NCI-H345 treated with DMSO at 0.1 percent for 48 hours (cell line): ENCODE data around the gene NSL1.
"Not testable (repeated sequence)": the region's sequence is repeated elsewhere in the genome, so short reads cannot be mapped to it uniquely, and the experiment has no call there.

ENCODE experiments used
- DNase-seq: peaks from one replicate; lab custom pipeline; 2025; ENCODE audit not compliant: unreplicated experiment; lab: John Stamatoyannopoulos, UW

NSL1 gene, protein sequence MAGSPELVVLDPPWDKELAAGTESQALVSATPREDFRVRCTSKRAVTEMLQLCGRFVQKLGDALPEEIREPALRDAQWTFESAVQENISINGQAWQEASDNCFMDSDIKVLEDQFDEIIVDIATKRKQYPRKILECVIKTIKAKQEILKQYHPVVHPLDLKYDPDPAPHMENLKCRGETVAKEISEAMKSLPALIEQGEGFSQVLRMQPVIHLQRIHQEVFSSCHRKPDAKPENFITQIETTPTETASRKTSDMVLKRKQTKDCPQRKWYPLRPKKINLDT

GRCh38 chr1:212791676-212792395 is at the start of gene NSL1, which contains the start of gene TATDN3:
TSS of gene NSL1 (minus strand) at chr1:212791777. CDS start at chr1:212791763, 14 bp downstream.
TSS of gene TATDN3 (plus strand) at chr1:212791894. CDS start at chr1:212791922, 28 bp downstream.
- DNase-seq: peak; percentile 78

- DNase-seq: no peak
These were observed 46.6 kb upstream of the NSL1 start for GRCh38 chr1:212838145-212838544.

- not testable (repeated sequence) for DNase-seq
These were observed 41.9 kb upstream of the NSL1 start for GRCh38 chr1:212833211-212834207.

GRCh38 chr1:212828395-212828794 is 36.8 kb upstream of the NSL1 start:
- no peak for DNase-seq

GRCh38 chr1:212827831-212828278 is 36.3 kb upstream of the NSL1 start:
- no peak for DNase-seq

DNA sequence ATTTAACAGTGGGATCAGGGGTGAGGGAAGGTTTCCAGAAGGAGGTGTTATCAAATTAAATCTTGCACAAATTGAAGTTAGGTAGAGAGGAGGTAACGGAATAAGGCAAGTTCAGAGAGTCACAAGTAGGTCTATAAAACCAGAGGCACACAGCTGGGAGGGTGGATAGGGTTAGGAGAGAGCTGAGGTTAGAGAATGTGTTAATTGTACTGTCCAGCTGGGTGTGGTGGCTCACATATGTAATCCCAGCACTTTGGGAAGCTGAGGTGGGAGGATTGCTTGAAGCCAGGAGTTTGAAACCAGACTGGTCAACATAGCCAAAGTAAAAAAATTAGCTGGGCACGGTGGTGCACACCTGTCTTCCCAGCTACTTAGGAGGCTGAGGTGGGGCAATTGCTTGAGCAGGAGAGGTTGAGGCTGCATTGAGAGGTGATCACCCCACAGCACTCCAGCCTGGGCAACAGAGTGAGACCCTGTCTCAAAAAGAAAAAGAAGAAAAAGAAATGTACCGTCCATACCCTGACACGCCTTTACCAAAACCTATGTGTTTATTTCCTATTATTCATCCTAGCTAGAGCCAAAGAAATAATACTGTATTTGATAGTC is 35.7 kb upstream of the NSL1 start:
- DNase-seq: no peak

GRCh38 chr1:212825798-212826452 is 34.3 kb upstream of the NSL1 start:
- no peak for DNase-seq

GRCh38 chr1:212824201-212824600 is 32.6 kb upstream of the NSL1 start:
- no peak for DNase-seq

GRCh38 chr1:212822956-212823355 is 31.4 kb upstream of the NSL1 start:
- DNase-seq: no peak

DNA sequence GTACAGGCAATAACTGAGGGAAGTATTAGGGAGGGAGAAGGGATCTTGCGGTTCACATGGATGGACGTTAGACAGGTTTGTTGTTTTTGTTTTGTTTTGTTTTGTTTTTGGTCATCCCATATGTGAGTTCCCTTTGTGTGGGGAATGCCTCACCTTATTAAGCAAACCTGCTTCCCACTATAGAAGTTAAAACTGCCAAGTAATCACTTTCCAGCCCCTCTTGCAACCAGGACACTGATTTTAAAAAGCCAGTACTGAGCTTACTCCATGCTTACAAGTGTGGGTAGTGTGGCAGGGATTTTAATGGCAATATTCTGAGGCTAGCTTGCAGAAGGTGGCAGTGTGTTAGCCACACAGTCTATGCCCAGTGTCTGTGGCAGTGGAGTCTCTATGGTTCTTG is 29.4 kb upstream of the NSL1 start:
- no peak for DNase-seq

GRCh38 chr1:212819726-212820125 is 28.1 kb upstream of the NSL1 start:
- DNase-seq: no peak

GRCh38 chr1:212816567-212817278 is 25.1 kb upstream of the NSL1 start:
- DNase-seq: no peak

DNA sequence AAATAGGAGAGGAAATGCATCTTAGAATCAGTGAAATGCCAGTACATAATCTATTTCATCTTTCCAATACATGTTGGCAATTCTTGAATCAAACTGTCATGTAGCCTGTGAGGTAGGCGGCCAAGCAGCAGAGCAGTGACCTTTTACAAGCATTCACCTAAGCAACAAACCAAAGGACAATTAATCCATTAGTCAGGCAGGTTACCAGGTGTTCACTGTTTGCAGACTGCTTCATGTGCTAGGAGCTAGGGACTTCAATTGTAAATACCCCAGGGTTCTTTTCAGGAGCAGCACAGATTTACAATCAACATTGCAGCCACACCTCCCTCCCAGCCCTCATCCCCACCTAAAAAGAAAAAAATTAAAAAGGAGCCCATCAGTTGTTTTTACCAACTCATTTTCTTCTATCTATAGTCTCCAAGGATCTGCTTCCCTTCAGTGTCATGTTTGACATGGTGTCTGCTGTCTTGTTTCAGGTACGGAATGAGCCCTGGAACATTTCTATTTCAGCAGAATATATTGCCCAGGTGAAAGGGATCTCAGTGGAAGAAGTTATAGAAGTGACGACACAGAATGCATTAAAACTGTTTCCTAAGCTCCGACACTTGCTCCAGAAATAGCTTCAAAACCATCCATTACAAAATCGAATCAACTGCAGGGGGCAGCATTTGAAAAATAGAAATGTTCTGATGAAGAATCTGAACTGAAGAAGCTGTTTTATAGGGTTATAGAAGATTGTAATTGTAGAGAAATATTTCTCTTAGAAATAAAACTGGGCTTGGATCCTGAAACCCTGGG is 23.2 kb upstream of the NSL1 start:
- peak; percentile 80 for DNase-seq

DNA sequence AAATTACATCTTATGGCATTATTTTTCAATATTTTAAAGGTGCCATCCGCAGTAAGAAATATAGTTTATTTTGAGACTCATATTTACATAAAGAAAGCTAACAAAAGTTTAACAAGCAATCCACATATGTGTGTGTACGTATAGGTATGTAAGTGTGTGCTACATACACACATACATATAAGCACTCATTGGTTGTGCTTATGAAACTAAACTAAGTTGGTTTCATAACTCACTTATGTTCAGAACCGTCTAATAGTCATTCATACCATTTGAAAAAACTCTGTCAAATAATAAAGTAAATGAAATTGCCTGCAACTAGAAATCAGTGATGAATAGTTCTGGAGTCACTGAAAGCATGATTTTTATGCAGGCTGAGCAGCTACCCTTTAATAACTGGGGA is 14.2 kb upstream of the NSL1 start:
- DNase-seq: no peak

DNA sequence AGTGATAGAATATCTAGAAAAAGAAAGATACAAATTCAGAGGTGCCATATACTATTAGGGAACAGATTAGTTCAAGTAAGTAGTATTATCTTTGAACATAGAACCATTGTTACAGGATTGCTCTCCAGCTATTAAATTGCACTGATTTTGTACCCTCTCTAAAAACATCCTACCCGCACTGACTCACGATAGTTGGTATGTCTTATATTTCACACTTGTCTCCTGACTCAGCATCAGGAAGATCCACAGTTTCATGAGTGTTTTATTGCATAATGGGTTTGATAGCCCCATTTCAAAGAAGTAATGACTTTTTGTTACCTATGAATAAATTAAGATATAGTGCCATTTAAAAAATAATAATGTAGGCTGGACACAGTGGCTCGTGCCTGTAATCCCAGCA is 6.1 kb upstream of the NSL1 start:
- no peak for DNase-seq

- no peak for DNase-seq
These were observed 3.0 kb upstream of the NSL1 start for GRCh38 chr1:212794561-212795014.

DNA sequence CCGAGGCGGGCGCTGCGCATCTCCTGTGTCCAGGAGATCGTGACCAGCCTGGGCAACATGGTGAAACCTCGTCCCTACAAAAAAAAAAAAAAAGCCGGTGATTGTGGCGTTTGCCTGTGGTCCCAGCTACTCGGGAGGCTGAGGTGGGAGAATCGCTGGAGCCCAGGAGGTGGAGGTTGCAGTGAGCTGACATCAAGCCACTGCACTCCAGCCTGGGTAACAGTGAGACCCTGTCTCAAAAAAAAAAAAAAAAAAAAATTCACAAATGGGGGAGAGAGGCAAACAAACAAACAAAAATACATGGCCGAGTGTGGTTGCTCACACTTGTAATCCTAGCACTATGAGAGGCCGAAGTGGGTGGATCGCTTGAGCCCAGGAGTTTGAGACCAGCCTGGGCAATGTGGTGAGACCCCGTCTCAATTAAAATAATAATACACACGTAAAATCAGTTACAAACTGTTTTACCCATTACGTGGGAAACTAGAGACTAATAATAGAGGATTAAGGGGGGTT is 875 bp upstream of the NSL1 start:
- no peak for DNase-seq

GRCh38 chr1:212791261-212791675 is 309 bp downstream of the NSL1 start:
- DNase-seq: peak; percentile 48
